ENCODE data around the gene PCCB.

- TF ChIP-seq, protein P1, sequence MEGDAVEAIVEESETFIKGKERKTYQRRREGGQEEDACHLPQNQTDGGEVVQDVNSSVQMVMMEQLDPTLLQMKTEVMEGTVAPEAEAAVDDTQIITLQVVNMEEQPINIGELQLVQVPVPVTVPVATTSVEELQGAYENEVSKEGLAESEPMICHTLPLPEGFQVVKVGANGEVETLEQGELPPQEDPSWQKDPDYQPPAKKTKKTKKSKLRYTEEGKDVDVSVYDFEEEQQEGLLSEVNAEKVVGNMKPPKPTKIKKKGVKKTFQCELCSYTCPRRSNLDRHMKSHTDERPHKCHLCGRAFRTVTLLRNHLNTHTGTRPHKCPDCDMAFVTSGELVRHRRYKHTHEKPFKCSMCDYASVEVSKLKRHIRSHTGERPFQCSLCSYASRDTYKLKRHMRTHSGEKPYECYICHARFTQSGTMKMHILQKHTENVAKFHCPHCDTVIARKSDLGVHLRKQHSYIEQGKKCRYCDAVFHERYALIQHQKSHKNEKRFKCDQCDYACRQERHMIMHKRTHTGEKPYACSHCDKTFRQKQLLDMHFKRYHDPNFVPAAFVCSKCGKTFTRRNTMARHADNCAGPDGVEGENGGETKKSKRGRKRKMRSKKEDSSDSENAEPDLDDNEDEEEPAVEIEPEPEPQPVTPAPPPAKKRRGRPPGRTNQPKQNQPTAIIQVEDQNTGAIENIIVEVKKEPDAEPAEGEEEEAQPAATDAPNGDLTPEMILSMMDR (IDR thresholded peaks at IDR 0.05; ENCODE audit: low read depth, low read length), result no peak
- no peak for TF ChIP-seq EZH2phosphoT487 (IDR thresholded peaks at IDR 0.05; ENCODE audit: low read depth)
Measured at GRCh38 chr3:136249091-136249490, 1.0 kb upstream of the PCCB start.

Measured in OCI-LY3 (cell line).